ENCODE data around the gene COL23A1.

DNA sequence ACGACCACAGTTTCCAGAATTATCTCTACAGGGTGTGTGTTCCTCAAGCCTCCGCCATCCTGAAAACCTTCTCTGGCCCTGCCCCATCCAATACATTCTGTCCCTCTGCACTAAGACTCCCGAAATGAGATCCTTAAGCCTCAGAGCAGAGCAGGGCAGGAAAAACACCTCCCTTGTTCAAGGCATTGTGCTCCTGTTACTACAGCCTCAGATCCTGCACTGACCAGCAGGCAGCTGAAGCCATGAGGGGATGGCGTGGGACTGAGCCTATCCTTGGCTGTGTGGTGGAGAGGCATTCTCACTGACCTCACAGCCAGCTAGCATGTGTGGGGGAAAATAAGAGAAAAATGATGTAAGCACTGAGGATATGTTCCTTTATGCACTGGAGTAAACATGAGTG lies 250.9 kb downstream of the COL23A1 start:
- TF ChIP-seq, protein P1, sequence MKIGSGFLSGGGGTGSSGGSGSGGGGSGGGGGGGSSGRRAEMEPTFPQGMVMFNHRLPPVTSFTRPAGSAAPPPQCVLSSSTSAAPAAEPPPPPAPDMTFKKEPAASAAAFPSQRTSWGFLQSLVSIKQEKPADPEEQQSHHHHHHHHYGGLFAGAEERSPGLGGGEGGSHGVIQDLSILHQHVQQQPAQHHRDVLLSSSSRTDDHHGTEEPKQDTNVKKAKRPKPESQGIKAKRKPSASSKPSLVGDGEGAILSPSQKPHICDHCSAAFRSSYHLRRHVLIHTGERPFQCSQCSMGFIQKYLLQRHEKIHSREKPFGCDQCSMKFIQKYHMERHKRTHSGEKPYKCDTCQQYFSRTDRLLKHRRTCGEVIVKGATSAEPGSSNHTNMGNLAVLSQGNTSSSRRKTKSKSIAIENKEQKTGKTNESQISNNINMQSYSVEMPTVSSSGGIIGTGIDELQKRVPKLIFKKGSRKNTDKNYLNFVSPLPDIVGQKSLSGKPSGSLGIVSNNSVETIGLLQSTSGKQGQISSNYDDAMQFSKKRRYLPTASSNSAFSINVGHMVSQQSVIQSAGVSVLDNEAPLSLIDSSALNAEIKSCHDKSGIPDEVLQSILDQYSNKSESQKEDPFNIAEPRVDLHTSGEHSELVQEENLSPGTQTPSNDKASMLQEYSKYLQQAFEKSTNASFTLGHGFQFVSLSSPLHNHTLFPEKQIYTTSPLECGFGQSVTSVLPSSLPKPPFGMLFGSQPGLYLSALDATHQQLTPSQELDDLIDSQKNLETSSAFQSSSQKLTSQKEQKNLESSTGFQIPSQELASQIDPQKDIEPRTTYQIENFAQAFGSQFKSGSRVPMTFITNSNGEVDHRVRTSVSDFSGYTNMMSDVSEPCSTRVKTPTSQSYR (CRISPR knock-in tag; IDR thresholded peaks at IDR 0.05; ENCODE audit: borderline replicate concordance) = no peak
- TF ChIP-seq, protein P2, sequence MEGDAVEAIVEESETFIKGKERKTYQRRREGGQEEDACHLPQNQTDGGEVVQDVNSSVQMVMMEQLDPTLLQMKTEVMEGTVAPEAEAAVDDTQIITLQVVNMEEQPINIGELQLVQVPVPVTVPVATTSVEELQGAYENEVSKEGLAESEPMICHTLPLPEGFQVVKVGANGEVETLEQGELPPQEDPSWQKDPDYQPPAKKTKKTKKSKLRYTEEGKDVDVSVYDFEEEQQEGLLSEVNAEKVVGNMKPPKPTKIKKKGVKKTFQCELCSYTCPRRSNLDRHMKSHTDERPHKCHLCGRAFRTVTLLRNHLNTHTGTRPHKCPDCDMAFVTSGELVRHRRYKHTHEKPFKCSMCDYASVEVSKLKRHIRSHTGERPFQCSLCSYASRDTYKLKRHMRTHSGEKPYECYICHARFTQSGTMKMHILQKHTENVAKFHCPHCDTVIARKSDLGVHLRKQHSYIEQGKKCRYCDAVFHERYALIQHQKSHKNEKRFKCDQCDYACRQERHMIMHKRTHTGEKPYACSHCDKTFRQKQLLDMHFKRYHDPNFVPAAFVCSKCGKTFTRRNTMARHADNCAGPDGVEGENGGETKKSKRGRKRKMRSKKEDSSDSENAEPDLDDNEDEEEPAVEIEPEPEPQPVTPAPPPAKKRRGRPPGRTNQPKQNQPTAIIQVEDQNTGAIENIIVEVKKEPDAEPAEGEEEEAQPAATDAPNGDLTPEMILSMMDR (CRISPR knock-in tag; IDR thresholded peaks at IDR 0.05) = no peak
- TF ChIP-seq, protein P3, sequence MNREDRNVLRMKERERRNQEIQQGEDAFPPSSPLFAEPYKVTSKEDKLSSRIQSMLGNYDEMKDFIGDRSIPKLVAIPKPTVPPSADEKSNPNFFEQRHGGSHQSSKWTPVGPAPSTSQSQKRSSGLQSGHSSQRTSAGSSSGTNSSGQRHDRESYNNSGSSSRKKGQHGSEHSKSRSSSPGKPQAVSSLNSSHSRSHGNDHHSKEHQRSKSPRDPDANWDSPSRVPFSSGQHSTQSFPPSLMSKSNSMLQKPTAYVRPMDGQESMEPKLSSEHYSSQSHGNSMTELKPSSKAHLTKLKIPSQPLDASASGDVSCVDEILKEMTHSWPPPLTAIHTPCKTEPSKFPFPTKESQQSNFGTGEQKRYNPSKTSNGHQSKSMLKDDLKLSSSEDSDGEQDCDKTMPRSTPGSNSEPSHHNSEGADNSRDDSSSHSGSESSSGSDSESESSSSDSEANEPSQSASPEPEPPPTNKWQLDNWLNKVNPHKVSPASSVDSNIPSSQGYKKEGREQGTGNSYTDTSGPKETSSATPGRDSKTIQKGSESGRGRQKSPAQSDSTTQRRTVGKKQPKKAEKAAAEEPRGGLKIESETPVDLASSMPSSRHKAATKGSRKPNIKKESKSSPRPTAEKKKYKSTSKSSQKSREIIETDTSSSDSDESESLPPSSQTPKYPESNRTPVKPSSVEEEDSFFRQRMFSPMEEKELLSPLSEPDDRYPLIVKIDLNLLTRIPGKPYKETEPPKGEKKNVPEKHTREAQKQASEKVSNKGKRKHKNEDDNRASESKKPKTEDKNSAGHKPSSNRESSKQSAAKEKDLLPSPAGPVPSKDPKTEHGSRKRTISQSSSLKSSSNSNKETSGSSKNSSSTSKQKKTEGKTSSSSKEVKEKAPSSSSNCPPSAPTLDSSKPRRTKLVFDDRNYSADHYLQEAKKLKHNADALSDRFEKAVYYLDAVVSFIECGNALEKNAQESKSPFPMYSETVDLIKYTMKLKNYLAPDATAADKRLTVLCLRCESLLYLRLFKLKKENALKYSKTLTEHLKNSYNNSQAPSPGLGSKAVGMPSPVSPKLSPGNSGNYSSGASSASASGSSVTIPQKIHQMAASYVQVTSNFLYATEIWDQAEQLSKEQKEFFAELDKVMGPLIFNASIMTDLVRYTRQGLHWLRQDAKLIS (CRISPR knock-in tag; IDR thresholded peaks at IDR 0.05) = no peak
- no peak for TF ChIP-seq ZMYM4 (CRISPR knock-in tag; IDR thresholded peaks at IDR 0.05)
- no peak for TF ChIP-seq MAFF (IDR thresholded peaks at IDR 0.05; ENCODE audit: low read depth, low read length)
- no peak for TF ChIP-seq KDM1A (CRISPR knock-in tag; IDR thresholded peaks at IDR 0.05)
